ENCODE data around the gene AKAP8L.
A peak's percentile ranks its signal among the peaks of the same experiment; 100 is the strongest.

AKAP8L gene

GRCh38 chr19:15444505-15445226 is 25.9 kb upstream of the AKAP8L start:
- Mint-ChIP-seq H3K9me3 (no peaks in the 10 kb centered on the region), H3K36me3 (ENCODE audit: low read depth) (peaks cover 6% of the 10 kb centered on the region), H3K27me3 (ENCODE audit: low read depth, poor library complexity) (peaks cover 9% of the 10 kb centered on the region), H3K4me1 (peaks cover 9% of the 10 kb centered on the region), H3K4me3 (no peak overlapping the region), H3K27ac (no peak overlapping the region)
- TF ChIP-seq CTCF (IDR thresholded peaks at IDR 0.05) = no peak
- DNase-seq = no peak

- Mint-ChIP-seq H3K4me3 (no peak overlapping the region), H3K36me3 (ENCODE audit: low read depth) (peaks cover 6% of the 10 kb centered on the region), H3K4me1 (peaks cover 6% of the 10 kb centered on the region), H3K9me3 (no peaks in the 10 kb centered on the region), H3K27ac (no peak overlapping the region), H3K27me3 (ENCODE audit: low read depth, poor library complexity) (peaks cover 9% of the 10 kb centered on the region)
- TF ChIP-seq CTCF (IDR thresholded peaks at IDR 0.05) = no peak
- DNase-seq = no peak
Measured at GRCh38 chr19:15443838-15444237, 25.1 kb upstream of the AKAP8L start.

GRCh38 chr19:15443325-15443724 is 24.5 kb upstream of the AKAP8L start:
- Mint-ChIP-seq H3K36me3 (ENCODE audit: low read depth) (peaks cover 6% of the 10 kb centered on the region), H3K4me1 (peaks cover 1% of the 10 kb centered on the region), H3K4me3 (no peak overlapping the region), H3K27me3 (ENCODE audit: low read depth, poor library complexity) (peaks cover 5% of the 10 kb centered on the region), H3K27ac (peak overlapping the region; percentile 13), H3K9me3 (no peaks in the 10 kb centered on the region)
- no peak for DNase-seq
- TF ChIP-seq CTCF (IDR thresholded peaks at IDR 0.05) = no peak

- Mint-ChIP-seq H3K4me1 (no peaks in the 10 kb centered on the region), H3K4me3 (no peak overlapping the region), H3K9me3 (no peaks in the 10 kb centered on the region), H3K27me3 (ENCODE audit: low read depth, poor library complexity) (peaks cover 2% of the 10 kb centered on the region), H3K36me3 (ENCODE audit: low read depth) (peaks cover 3% of the 10 kb centered on the region), H3K27ac (no peak overlapping the region)
- no peak for TF ChIP-seq CTCF (IDR thresholded peaks at IDR 0.05)
- DNase-seq = no peak
Measured at GRCh38 chr19:15442142-15442920, 23.5 kb upstream of the AKAP8L start.

GRCh38 chr19:15441317-15441716 is 22.5 kb upstream of the AKAP8L start:
- Mint-ChIP-seq H3K4me1 (no peaks in the 10 kb centered on the region), H3K27me3 (ENCODE audit: low read depth, poor library complexity) (peaks cover 2% of the 10 kb centered on the region), H3K27ac (no peak overlapping the region), H3K36me3 (ENCODE audit: low read depth) (no peaks in the 10 kb centered on the region), H3K9me3 (no peaks in the 10 kb centered on the region), H3K4me3 (no peak overlapping the region)
- TF ChIP-seq CTCF (IDR thresholded peaks at IDR 0.05) = no peak
- DNase-seq = no peak
